CD4-positive, alpha-beta T cell treated with Interleukin-4 for 4 hours (primary cell): ENCODE data around the gene DDI1.

Experiments
- DNase-seq: peaks from one replicate; pipeline ENCODE4 v3.0.0-alpha.2; 2020

DDI1 gene

DNA sequence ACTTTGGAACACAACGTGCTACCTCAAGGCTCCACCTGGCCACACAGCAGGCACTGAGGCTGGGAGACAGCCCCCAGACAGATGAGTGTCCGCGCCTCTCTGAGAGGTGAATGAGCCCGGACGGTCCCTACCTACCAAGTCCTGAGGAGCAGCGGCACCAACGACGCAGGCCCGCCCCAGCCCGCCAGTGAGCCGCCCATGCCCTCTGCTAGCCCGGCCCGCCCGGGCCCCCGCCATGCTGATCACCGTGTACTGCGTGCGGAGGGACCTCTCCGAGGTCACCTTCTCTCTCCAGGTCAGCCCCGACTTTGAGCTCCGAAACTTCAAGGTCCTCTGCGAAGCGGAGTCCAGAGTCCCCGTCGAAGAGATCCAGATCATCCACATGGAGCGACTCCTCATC lies at the start of gene DDI1:
Gene DDI1, plus strand, starts transcription at position 53 of the 400 bp plus-strand sequence. Its CDS starts 183 bp downstream, at position 236.
- no peak for DNase-seq

DNA sequence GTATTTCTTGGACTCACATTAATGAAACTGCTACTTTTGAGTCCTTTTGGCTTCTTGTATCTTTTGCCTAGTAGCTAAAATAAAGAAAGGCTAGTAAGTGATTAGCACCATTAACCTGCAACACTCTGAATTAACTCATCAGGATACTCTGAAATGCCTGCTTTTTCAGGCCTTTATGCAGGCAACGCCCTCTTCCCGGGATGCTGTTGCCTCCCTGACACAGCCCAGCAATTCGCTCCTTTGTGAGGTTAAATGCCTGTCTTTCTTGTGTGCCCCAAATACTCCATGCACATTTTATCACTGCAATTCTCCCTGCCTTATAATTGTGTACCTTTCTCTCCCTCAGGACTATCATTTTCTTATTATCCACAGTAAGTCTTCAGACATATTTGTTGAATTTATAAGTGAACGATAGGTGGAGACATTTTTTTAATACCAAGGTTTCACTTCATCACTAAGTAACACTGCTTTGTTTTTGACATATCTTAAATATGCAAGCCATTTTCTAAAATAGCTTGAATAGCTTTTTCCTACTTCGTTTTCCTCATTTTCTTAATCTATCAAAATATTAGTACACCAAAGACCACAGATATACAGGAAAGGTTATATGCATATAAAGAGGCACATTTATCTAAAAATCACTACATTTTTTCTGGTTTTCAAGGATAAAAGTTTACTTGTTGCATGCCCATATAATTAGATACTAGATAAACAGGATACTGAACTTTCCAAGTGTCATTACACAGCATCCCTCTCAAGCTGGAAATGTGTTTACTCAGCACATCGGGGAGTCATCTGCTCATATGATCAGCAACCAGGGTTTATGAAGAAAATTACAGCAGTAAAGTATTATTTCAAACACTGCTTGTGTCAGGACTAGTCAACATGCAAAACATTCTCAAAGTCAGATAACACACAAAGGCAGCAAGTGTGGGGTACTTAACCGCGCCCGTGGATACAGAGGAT lies 48.5 kb upstream of the DDI1 start:
- no peak for DNase-seq

DNA sequence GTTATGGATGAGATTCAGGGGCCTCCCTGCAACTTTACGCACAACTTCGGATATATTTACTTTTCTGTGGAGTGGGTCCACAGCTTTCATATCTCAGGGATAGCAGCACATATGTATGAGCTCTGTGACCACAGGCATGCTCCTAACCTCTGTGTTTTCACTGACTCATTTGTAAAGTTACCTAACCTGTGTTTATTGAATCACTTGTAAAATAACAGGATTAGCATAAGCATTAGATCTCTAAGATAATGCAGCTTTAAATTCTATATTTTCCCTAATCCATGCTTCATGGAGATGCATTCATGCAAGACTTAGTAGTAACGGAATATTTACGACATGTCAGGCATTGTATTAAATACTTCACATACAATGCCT lies 47.9 kb upstream of the DDI1 start:
- DNase-seq, result no peak

DNA sequence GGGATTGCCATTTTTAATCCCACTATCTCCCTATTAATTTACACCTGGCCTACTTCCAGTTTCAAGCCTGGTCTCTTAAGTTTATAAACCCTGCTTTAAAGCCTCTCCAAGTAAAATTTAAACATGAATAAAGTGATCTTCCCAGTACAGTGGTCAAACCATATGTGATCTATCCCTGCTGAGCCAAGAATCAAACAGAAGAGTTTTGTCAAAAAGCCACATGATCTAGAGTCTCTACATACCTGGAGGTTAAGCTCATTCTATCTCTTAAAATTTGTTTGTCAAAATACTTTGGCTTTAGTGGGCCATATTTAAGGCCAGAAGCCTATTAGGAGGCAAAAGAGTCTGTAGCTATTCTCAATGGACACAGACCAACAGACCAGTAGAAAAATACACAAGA lies 42.9 kb upstream of the DDI1 start:
- no peak for DNase-seq

DNA sequence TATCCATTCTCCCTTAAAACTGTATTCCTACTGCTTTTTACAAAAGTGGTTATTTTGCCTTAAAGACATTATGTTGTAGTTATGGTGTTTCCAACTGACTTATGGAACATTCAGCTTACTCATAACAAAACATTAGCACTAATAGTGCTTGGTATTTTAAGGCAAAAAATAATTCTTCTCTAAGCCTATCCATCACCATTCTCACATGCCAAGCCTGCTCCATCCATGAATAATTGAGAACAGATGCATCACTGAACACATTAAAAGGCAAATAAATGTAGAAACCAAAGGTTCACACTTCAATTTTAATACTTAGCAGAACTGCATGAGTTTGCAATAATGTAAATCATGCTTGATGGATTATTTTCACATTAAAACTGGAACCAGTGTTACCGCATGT lies 42.3 kb upstream of the DDI1 start:
- no peak for DNase-seq

DNA sequence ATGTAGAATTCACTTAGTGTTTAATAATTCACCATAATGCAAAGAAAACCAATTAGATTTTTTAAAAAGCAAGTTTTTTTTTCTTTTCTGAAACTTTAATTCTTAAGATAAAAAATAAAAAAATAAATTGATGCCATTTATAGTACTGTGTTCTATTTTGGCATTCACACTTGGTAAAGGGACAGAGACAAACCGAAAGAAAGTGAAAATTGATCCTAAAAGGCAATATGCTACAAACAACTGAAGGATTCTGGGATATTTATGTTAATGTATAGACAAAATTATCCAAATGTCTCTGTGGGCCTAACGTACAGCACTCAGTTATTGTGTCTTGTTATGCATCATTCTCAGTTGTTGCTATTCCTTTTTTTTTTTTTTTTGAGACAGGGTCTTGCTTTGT lies 41.9 kb upstream of the DDI1 start:
- DNase-seq, result no peak

DNA sequence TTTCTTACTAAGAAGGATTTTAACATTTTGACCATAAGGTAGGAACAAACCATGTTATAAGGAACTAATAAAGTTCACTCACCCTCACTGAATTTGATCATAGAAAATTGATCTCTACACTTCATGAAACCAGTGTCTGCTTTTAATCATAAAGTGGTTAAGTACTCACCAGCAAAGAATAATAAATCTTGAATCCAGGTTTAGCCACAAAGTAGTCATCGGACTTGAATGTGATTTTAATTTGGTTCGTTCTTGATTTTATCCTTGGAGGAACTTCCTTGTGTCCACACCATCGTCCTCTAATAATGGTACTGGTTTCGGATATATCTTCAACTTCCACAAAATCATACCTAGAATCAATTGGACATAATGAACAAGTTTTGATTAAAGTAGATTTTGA lies 40.5 kb upstream of the DDI1 start:
- no peak for DNase-seq

DNA sequence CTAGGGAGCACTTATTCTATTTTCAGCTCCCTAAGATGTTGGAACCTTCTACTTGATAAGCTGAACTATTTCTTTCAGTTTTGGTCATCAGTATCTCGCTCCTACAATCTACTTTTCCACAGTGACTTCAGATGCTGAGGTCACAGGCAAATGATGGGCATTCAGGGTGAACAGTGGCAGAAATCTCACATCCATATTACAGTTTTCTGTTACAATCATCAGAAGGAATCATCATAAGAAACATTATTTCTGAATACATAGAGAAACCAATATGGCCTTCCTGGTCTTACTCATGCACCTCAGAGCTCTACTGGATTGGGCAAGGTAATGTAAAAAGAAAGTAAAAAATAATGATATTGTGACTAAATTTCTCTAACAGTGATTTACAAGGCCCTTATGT lies 39.4 kb upstream of the DDI1 start:
- DNase-seq, result no peak

DNA sequence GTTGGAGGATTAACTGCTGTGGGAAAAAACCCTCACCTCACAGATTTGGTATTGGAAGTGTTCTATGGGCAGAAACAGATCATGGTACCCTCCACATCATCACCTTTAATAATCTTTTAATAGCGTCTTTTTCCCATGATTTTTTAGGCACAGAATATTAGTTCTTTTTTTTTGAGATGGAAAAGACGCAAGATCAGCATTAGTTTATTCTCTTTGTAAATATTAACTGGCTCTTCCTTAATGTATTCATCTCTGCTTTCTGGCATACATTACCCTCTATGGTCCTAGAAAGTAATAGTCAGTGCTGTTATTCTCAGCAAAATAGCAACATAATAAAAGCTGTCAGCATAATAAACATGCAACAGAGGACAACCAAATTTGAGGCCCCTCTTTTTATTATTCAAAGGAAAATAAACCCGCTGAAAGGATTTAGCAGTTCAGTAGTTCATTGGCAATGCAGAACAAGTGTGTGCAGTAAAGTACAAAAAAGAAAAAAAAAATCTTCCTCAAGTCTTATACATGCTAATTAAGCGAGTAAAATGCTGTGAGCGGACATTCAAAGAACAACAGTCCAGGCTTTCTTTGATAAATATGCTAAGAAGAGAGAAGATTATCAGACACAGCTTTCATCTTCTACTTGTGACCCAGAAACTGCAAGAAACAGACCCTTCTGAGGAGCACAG lies 37.5 kb upstream of the DDI1 start:
- DNase-seq, result no peak

DNA sequence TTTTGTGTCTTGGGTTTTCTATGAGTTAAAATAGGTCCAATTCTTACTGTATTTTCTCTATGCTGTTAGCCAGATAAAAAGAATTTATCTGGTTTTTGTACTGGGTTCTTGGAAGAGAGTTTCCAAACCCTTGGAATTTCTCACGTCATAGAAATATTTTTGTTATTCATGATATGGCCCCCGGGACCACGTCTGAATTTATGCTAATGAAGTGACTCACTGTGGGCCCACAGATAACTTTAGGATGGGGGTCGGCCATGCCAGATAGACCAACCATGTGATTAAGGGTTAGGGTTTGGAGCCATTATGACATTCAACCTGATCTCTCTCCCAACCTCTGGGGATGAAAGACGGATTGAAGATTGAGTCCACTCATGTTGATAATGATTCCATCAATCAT lies 35.6 kb upstream of the DDI1 start:
- DNase-seq, result no peak

DNA sequence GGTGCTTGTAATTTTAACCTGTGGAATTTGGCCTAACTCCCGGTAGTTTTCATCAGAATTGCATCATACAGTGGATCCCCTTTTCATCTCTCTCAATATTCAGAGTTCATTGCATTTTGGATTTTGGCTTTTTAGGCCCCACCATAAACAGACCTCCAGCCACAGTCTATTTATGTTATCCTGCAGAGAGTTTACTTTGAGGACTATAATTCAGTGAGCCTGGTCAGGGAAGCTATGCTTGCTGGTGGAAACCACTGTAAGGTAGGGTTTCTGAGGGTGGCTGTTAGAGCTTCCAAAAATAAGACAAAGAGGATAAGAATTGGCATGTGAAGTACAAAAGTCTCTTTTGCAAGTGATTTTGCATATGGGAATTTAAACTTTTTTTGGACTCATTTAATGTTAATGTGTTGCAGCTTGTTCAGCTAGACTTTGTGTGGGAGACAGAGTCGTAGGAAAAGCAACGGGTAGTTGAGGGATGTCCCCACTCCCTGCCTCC lies 34.8 kb upstream of the DDI1 start:
- no peak for DNase-seq

DNA sequence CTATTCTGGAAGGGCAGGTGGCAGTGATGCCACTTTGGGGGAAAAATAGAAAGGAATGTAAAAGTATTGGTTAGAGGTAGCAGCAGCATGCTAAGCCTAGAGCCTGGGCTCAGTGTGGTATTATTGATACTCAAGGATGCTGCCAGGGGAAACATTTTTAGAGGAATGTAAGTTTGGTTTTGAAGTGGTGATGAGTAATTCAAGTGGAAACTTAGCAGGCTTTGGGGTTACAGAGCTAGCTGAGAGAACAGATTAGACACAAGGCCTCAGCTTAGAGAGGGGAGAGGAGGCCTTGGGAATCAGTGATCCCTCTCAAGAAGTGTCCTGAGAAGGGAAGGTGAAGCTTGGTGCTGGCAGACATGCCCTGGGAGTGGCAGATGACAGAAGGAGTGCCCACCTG lies 32.9 kb upstream of the DDI1 start:
- no peak for DNase-seq

DNA sequence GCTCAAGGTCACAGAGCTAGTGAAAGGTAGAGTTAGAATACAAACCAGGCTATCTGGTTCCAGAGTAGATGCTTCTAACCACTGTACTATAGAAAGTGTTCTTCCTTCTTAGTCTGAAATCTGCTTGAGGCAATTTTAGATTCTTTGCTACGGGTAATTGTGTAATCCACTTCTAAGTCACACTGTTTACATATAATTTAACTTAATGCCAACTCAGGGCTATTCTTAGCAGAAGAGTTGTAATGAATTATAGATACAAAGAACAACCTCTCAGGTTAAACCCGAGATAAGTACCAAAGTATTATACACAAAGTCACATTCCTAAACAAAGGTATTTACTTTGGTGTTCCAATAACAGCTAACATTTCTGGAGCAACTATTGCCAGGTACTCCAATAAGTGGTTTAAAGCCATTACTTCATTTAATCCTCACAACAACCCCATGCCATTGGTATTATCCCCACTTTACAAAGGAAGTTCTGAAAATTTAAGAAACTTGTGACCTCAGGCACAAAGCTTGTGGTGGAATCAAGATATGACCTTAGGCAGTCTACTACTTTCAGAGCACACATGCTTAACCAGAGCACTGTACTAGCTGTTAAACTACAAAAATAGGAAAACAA lies 31.1 kb upstream of the DDI1 start:
- DNase-seq, result no peak

DNA sequence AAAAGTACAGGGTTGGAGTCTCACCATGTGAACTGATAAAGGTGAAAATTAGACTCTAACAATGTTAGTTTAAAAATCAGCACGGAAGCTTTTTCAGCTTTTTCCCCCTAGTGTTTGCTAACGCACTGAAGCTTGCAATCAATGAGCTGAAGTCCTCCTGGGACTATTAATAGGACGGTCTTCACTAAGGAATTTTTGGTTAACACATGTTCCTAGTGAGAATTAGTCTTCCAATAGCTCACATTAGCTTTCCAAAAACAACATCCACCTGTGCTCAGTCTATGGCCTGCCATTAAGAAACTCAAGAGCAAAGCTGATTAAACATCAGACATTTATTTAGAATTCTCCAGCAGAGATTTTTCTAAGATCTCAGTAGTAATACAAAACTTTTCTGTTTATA lies 26.7 kb upstream of the DDI1 start:
- no peak for DNase-seq

DNA sequence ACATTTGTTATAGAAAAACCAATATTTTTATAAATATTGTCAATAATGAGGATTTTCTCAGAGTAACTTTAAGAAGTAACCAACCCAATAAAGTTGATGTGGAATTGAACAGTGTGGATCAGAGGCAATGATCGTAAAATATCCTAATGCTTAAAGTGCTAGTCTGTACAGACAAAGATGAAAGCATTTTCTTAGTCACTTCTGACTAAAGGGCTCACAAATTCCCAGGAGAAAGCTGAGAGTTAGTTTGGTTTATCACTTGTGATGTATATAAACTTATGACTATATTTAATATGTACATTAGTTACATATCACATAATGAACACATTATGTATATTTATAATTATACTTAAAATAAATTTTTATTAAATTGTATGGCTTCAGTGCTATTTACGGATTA lies 25.4 kb upstream of the DDI1 start:
- DNase-seq, result no peak

DNA sequence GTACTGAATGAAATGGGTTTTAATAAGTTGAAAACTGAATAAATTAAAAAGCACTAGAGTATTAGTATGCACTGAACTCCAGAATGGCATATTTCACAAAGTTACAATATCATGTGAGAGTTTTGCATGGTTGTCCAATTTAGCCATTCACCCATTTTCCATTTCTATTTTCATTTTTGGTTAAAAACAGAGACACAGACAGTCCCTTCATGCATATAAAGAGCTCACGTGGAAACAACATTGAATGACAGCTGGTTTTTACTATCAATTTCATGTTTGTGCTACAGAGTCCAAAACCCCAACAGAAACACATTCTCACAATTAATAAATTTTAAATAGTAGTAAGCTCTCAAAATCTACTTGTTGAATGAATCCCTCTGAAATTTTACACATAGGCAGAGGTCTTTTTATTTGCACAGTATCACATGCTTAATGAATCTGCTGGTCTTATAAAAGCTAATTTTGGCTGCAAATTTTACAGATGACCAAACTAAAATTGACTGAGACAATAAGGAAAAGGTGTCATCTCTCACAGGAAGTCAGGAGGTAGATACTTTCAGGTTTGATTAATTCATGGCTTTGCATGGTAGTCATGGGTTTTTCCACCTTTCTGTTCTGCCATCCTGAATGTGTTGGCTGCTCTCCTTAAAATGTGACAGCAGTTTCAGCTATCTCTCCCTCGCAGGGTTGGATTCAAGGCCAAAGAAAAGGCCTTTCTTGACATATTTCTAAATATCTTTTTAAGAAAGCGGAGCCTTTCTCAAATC lies 20.6 kb upstream of the DDI1 start:
- no peak for DNase-seq

DNA sequence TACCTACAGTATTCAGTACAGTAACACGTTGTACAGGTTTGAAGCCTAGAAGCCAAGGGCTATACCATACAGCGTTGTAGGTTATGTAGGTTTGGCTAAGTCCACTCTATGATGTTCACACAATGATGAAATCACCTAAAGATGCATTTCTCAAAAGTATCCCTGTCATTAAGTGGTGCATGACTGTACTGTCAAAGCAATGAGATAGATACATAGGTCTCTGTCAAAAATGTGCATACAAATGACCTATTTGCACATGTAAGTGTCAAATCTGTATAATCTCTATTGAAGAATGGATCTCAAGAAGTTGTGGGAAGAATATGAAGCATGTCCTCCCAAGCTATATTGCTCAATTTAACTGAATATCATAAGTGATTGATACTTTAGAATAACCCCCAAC lies 11.9 kb upstream of the DDI1 start:
- DNase-seq, result no peak

DNA sequence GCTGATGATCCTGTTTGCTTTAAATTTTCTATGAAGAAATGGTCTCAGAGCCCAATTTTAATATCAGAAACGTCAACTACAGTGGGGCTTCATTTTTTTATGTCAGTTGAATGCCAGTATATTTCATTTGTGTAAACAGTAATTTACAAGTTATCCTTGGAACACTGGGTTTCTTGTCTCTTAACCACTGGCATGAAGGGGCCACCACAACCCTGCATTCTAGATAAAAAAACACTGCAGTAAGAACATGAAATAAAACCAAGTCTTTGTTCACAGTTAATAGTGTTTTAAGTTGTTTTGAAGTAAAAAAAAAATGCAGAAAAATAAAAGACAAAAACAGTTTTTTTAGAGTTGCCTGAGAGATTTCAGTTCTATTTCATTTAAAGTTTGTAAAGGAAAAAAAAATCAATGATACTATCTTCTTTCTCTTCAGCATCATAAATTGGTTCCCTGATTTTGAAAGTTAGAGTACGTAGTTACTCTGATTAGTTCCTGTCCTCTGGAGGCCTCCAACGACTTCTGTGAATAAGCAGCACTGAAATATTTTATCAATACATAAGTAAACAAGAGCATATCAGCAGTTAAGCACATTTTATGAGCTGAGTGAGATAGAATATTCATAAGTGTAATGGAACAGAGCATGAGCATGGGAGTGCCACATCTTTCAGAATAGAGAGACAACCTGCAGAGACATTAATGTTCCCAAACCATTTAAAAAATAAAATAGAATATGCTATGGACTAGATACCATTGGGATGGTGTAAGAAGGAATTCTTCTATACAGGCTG lies 7.8 kb upstream of the DDI1 start:
- no peak for DNase-seq

DNA sequence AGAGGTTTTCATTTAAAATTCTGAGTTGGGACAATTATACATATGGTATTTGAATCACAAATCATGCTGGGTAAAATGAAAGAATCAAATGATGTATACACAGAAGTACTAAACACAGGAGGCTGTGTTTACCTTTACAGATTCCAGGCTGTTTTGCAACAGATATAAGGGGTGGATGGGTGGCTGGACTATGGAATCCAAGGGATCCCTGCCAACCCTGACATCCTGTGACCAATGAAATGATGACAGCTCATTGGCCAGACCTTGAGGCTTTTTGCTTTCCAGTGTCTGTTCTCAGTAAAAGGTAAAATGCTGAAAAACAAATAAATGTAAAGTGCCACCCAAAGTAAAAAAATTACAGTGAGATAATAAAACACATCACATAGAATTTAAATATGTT lies 3.3 kb upstream of the DDI1 start:
- no peak for DNase-seq

DNA sequence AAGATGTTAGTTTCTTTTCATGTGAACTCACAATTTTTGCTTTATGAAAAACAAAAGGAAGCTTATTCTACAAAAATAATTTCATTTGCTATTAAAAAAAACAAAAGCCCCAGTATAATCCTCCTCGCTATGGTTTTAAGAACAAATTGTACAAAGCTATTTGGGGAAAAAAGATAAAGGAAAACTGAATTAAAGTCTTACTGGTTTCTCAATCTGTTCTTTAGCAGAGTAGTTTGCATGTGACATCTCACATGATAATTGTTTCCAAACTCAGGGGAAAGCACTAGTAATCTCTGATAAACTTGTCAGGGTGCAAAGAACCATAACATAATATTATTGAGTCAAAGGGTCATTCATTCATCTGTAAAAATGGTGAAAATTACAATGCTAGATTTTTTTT lies 2.9 kb upstream of the DDI1 start:
- DNase-seq, result no peak

DNA sequence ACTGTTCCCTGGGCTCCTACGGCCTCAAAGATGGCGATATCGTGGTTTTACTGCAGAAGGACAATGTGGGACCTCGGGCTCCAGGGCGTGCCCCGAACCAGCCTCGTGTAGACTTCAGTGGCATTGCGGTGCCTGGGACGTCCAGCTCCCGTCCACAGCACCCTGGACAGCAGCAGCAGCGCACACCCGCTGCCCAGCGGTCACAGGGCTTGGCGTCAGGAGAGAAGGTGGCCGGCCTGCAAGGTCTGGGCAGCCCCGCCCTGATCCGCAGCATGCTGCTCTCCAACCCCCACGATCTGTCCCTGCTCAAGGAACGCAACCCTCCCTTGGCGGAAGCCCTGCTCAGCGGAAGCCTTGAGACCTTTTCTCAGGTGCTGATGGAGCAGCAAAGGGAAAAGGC lies 555 bp downstream of the DDI1 start:
- no peak for DNase-seq

DNA sequence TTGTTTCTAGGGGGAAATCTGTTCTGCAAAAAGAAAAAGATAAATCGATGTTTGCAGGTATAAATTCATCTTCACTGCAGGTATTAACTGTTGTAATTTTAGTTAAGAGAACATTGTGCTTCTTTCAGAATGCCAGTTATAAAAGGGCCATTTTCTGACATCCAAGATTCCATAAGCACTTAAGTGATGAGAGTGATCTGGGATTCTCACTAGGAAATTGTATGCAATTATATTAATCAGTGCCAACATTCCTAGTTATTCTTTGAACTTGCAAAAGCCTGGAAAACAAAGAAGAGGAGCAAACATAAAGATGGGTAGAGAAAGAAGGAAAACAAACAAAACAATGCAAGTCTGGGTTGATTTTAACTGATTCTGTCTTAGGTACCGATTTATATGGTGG lies 5.4 kb downstream of the DDI1 start:
- no peak for DNase-seq
